ENCODE measurements around the gene DNAJB14.

DNAJB14 gene

DNA sequence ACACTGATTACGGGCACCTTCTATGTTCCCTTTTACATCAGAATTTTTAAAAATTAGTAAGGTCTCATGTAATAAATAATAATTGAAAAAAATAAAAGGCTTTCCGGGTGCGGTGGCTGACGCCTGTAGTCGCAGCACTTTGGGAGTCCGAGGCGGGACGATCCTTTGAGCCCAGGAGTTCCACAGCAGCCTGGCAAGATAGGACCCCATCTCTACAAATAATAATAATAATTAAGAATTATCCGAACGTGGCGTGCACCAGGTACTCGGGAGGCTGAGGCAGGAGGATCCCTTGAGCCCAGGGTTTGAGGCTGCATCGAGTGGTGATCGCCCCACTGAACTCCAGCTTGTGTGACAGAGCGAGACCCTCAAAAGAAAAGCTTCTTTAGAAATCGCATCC is 51.4 kb downstream of the DNAJB14 start:
- H3K27ac Mint-ChIP-seq: peak overlapping the region; percentile 97
- H3K4me3 Mint-ChIP-seq: peak overlapping the region; percentile 97
- peaks cover 46% of the 10 kb centered on the region for H3K36me3 Mint-ChIP-seq (ENCODE audit: low read depth)
- H3K4me1 Mint-ChIP-seq (ENCODE audit: low read depth): peaks cover 39% of the 10 kb centered on the region
- no peaks in the 10 kb centered on the region for H3K27me3 Mint-ChIP-seq
- no peak for DNase-seq
- H3K9me3 Mint-ChIP-seq: no peaks in the 10 kb centered on the region

- peak; percentile 91 for DNase-seq
- Mint-ChIP-seq H3K9me3 (no peaks in the 10 kb centered on the region), H3K4me3 (peak within 1 kb of the TSS; percentile 97), H3K27me3 (no peaks in the 10 kb centered on the region), H3K4me1 (ENCODE audit: low read depth) (peaks cover 41% of the 10 kb centered on the region), H3K36me3 (ENCODE audit: low read depth) (peaks cover 44% of the 10 kb centered on the region), H3K27ac (peak within 1 kb of the TSS; percentile 97)
Measured at GRCh38 chr4:99894161-99894997, 52.0 kb downstream of the DNAJB14 start, which contains the start of gene LAMTOR3. LAMTOR3 (minus strand) TSS chr4:99894427; CDS start chr4:99893963, 464 bp downstream.

- peak overlapping the region; percentile 97 for H3K27ac Mint-ChIP-seq
- H3K4me3 Mint-ChIP-seq: peak overlapping the region; percentile 97
- H3K4me1 Mint-ChIP-seq (ENCODE audit: low read depth): peaks cover 44% of the 10 kb centered on the region
- H3K36me3 Mint-ChIP-seq (ENCODE audit: low read depth): peaks cover 45% of the 10 kb centered on the region
- H3K9me3 Mint-ChIP-seq: no peaks in the 10 kb centered on the region
- H3K27me3 Mint-ChIP-seq: no peaks in the 10 kb centered on the region
- no peak for DNase-seq
Measured at GRCh38 chr4:99893839-99894160, 52.6 kb downstream of the DNAJB14 start.

DNA sequence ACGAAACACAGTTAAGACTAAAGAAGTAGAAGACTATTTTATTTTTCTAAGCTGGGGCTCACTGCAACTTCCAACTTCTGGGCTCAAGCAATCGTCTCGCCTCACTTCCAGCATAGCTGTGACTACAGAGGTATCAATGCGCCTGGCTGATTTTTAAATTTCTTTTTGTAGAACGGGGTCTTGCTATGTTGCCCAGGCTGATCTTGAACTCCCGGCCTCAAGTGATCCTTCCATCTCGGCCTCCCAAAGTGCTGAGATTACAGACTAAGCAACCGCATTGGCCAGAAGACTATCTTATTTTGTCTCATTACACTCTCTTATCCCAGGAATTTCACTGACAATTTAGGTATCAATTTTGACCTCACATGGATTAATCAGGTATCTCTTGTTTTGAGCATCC is 53.4 kb downstream of the DNAJB14 start:
- H3K27me3 Mint-ChIP-seq: no peaks in the 10 kb centered on the region
- no peak for DNase-seq
- H3K36me3 Mint-ChIP-seq (ENCODE audit: low read depth): peaks cover 41% of the 10 kb centered on the region
- no peaks in the 10 kb centered on the region for H3K9me3 Mint-ChIP-seq
- peaks cover 48% of the 10 kb centered on the region for H3K4me1 Mint-ChIP-seq (ENCODE audit: low read depth)
- peak overlapping the region; percentile 97 for H3K27ac Mint-ChIP-seq
- H3K4me3 Mint-ChIP-seq: peak overlapping the region; percentile 97

GRCh38 chr4:99891351-99891750 is 55.1 kb downstream of the DNAJB14 start:
- Mint-ChIP-seq H3K36me3 (ENCODE audit: low read depth) (peaks cover 50% of the 10 kb centered on the region), H3K4me3 (no peak overlapping the region), H3K27me3 (no peaks in the 10 kb centered on the region), H3K27ac (peak overlapping the region; percentile 30), H3K4me1 (ENCODE audit: low read depth) (peaks cover 48% of the 10 kb centered on the region), H3K9me3 (no peaks in the 10 kb centered on the region)
- DNase-seq: no peak

GRCh38 chr4:99887837-99888236 is 58.6 kb downstream of the DNAJB14 start:
- peaks cover 28% of the 10 kb centered on the region for H3K4me1 Mint-ChIP-seq (ENCODE audit: low read depth)
- H3K9me3 Mint-ChIP-seq: no peaks in the 10 kb centered on the region
- H3K27ac Mint-ChIP-seq: peak overlapping the region; percentile 27
- H3K36me3 Mint-ChIP-seq (ENCODE audit: low read depth): peaks cover 60% of the 10 kb centered on the region
- H3K4me3 Mint-ChIP-seq: no peak overlapping the region
- H3K27me3 Mint-ChIP-seq: no peaks in the 10 kb centered on the region
- DNase-seq: no peak

DNA sequence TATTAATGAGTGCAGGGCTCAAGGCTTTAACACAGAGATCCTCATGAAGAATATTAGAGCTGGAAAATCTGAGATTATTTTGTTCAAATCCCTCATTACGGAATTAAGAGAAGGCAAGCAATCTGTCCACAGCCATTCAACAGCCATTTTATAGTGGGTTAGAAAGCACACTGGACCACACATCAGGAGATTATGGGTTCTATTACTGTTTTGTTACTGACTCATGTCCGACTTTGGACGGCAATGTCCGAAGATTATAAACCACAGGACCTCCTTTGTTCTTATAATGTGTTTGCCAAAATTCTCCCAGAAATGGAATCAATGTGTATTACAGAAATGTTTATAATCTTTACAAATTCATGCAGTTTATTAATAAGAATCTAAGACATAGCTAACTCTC is 60.3 kb downstream of the DNAJB14 start:
- Mint-ChIP-seq H3K4me1 (ENCODE audit: low read depth) (peaks cover 16% of the 10 kb centered on the region), H3K27me3 (no peaks in the 10 kb centered on the region), H3K36me3 (ENCODE audit: low read depth) (peaks cover 61% of the 10 kb centered on the region), H3K9me3 (no peaks in the 10 kb centered on the region), H3K27ac (no peak overlapping the region), H3K4me3 (no peak overlapping the region)
- DNase-seq: no peak

GRCh38 chr4:99885687-99886086 is 60.7 kb downstream of the DNAJB14 start:
- DNase-seq: no peak
- Mint-ChIP-seq H3K36me3 (ENCODE audit: low read depth) (peaks cover 63% of the 10 kb centered on the region), H3K27me3 (no peaks in the 10 kb centered on the region), H3K9me3 (no peaks in the 10 kb centered on the region), H3K4me3 (no peak overlapping the region), H3K4me1 (ENCODE audit: low read depth) (peaks cover 11% of the 10 kb centered on the region), H3K27ac (no peak overlapping the region)

DNA sequence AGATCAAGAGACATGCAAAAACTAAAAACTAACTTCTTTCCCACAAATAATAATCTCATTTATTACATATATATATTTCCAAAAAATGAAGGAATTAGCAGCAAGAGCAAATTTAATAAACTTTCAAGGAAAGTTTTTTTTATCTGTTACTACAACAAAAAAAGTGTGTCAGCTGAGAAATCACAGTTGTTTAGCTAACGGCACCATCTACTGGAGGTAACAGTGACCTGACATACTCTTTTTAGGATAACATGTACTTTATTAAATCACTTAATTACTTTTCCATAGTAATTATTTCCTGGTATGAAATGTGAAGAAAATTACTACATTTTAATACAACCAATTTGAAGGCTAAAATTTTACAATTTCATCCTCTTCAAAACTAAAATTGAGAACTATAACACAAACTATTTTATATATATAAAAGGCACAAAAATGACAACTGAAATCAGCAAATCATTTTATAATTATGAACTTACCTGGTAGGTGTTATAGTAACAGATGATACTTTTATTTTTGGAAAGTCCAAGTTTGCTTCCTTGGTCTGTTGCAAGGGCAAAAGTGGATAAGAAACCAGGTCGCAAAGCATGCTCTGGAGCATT is 61.3 kb downstream of the DNAJB14 start:
- Mint-ChIP-seq H3K4me1 (ENCODE audit: low read depth) (peaks cover 10% of the 10 kb centered on the region), H3K9me3 (no peaks in the 10 kb centered on the region), H3K4me3 (no peak overlapping the region), H3K36me3 (ENCODE audit: low read depth) (peaks cover 67% of the 10 kb centered on the region), H3K27me3 (no peaks in the 10 kb centered on the region), H3K27ac (no peak overlapping the region)
- no peak for DNase-seq

- DNase-seq: no peak
- no peaks in the 10 kb centered on the region for H3K4me1 Mint-ChIP-seq (ENCODE audit: low read depth)
- H3K27me3 Mint-ChIP-seq: no peaks in the 10 kb centered on the region
- no peak overlapping the region for H3K4me3 Mint-ChIP-seq
- H3K27ac Mint-ChIP-seq: no peak overlapping the region
- no peaks in the 10 kb centered on the region for H3K9me3 Mint-ChIP-seq
- peaks cover 74% of the 10 kb centered on the region for H3K36me3 Mint-ChIP-seq (ENCODE audit: low read depth)
Measured at GRCh38 chr4:99879458-99879857, 67.0 kb downstream of the DNAJB14 start.

- H3K27ac Mint-ChIP-seq: peak overlapping the region; percentile 47
- H3K9me3 Mint-ChIP-seq: no peaks in the 10 kb centered on the region
- no peaks in the 10 kb centered on the region for H3K27me3 Mint-ChIP-seq
- H3K4me3 Mint-ChIP-seq: no peak overlapping the region
- peaks cover 72% of the 10 kb centered on the region for H3K36me3 Mint-ChIP-seq (ENCODE audit: low read depth)
- DNase-seq: no peak
- no peaks in the 10 kb centered on the region for H3K4me1 Mint-ChIP-seq (ENCODE audit: low read depth)
Measured at GRCh38 chr4:99878604-99879003, 67.8 kb downstream of the DNAJB14 start.

DNA sequence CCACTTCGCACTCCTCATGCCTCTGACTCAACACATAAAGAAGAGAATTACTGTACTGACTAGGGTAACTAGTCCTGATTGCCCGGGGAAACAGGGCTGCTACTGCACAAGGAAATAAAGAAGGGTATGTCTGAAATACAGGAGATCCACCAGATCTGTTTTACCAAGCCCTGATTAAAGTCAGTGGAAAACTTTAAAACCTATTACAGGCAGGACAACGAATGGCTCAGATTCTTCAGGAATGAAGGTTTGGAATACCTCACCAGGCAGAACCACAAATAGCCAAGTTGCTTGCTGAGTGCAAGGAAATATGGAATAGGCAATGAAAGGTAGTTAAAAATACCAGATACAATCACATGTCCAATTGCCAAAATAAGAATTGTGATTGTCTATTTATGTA is 69.5 kb downstream of the DNAJB14 start:
- Mint-ChIP-seq H3K36me3 (ENCODE audit: low read depth) (peaks cover 71% of the 10 kb centered on the region), H3K4me1 (ENCODE audit: low read depth) (peaks cover 8% of the 10 kb centered on the region), H3K4me3 (no peak overlapping the region), H3K27ac (peak overlapping the region; percentile 40), H3K27me3 (no peaks in the 10 kb centered on the region), H3K9me3 (no peaks in the 10 kb centered on the region)
- DNase-seq: no peak

DNA sequence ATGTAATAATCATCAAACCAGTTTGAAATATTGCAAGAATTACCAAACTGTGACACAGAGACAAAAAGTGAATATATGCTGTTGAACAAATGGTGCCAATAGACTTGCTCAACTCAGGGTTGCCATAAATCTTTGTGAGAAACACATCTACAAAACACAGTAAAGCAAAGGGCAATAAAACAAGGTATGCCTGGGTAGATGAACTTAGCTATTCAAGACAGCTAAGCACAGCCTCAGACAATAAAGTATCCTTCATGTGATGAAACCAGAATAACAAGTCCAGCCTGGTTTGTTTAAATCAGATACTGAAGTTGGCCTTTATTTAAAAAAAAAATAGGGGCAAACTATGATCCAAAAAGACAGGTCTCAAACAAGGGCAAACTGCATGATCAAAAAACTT is 71.3 kb downstream of the DNAJB14 start:
- Mint-ChIP-seq H3K27ac (peak overlapping the region; percentile 7), H3K4me3 (no peak overlapping the region), H3K36me3 (ENCODE audit: low read depth) (peaks cover 52% of the 10 kb centered on the region), H3K4me1 (ENCODE audit: low read depth) (peaks cover 13% of the 10 kb centered on the region), H3K9me3 (no peaks in the 10 kb centered on the region), H3K27me3 (no peaks in the 10 kb centered on the region)
- no peak for DNase-seq

DNA sequence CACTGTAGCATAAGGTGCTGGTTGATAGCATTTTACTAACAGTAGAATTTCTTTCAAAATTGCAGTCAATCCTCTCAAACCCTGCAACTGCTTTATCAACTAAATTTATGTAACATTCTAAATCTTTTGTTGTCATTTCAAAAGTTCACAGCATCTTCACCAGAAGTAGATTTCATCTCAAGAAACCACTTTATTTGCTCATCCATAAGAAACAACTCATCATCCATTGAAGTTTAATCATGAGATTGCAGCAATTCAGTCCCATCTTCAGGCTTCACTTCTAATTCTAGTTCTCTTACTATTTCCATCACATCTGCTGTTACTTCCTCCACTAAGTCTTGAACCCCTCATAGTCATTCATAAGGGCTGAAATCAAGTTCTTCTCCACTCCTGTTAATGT is 73.8 kb downstream of the DNAJB14 start:
- H3K9me3 Mint-ChIP-seq: no peaks in the 10 kb centered on the region
- H3K27me3 Mint-ChIP-seq: no peaks in the 10 kb centered on the region
- peaks cover 50% of the 10 kb centered on the region for H3K36me3 Mint-ChIP-seq (ENCODE audit: low read depth)
- H3K27ac Mint-ChIP-seq: peak overlapping the region; percentile 14
- DNase-seq: no peak
- no peak overlapping the region for H3K4me3 Mint-ChIP-seq
- H3K4me1 Mint-ChIP-seq (ENCODE audit: low read depth): peaks cover 24% of the 10 kb centered on the region

- no peaks in the 10 kb centered on the region for H3K9me3 Mint-ChIP-seq
- H3K36me3 Mint-ChIP-seq (ENCODE audit: low read depth): peaks cover 58% of the 10 kb centered on the region
- DNase-seq: no peak
- H3K27ac Mint-ChIP-seq: peak overlapping the region; percentile 80
- peaks cover 30% of the 10 kb centered on the region for H3K4me1 Mint-ChIP-seq (ENCODE audit: low read depth)
- no peak overlapping the region for H3K4me3 Mint-ChIP-seq
- no peaks in the 10 kb centered on the region for H3K27me3 Mint-ChIP-seq
Measured at GRCh38 chr4:99868126-99868596, 78.3 kb downstream of the DNAJB14 start.

Measured in activated T-cell treated with anti-CD3 and anti-CD28 coated beads, Interleukin-2, amount 50 U/mL, for 24 hours (primary cell).